Progenitor cell of endocrine pancreas (in vitro differentiated cells): ENCODE data around the gene LRMDA. TPM values are rescaled to one million over a fixed set of nuclear protein-coding genes. Genes with fewer than 3 reads are reported as not detected.

Experiments used
- DNase-seq: peaks from one replicate; pipeline ENCODE4 v3.0.0; 2021; ENCODE audit warnings: low spot score; ENCODE audit not compliant: unreplicated experiment
- H3K27ac Mint-ChIP-seq: 2 replicates; pipeline ENCODE4 v1.8.0; 2021; ENCODE audit warnings: mild to moderate bottlenecking, moderate library complexity, mixed read lengths
- H3K27me3 Mint-ChIP-seq: 2 replicates; pipeline ENCODE4 v1.8.0; 2021; ENCODE audit warnings: mixed read lengths
- H3K36me3 Mint-ChIP-seq: 2 replicates; pipeline ENCODE4 v1.8.0; 2022; ENCODE audit warnings: mixed read lengths; ENCODE audit not compliant: insufficient read depth
- H3K4me1 Mint-ChIP-seq: 2 replicates; pipeline ENCODE4 v1.8.0; 2021; ENCODE audit warnings: low read depth, mixed read lengths
- H3K4me3 Mint-ChIP-seq: 2 replicates; pipeline ENCODE4 v1.8.0; 2021; ENCODE audit warnings: low read depth, mild to moderate bottlenecking, moderate library complexity, mixed read lengths
- H3K9me3 Mint-ChIP-seq: 2 replicates; pipeline ENCODE4 v1.8.0; 2021; ENCODE audit warnings: low read depth, mixed read lengths
- CTCF ChIP-seq: fragments of 200-600 bp; sonication (generic); IDR thresholded peaks from one replicate; pipeline ENCODE4 v1.5.0; 2021; ENCODE audit warnings: antibody characterized with exemption, mild to moderate bottlenecking; ENCODE audit not compliant: unreplicated experiment
- total RNA-seq: library from RNA; stranded (reverse); gene quantifications from 2 replicates; pipeline ENCODE4 v1.2.1, GENCODE V29; 2021

The LRMDA gene
- total RNA-seq, 1 donor from 2014 or later = 6.5 TPM

GRCh38 chr10:75694790-75695189 lies 263.4 kb downstream of the LRMDA start:
- Mint-ChIP-seq H3K36me3 (no peaks in the 10 kb centered on the region), H3K27me3 (peaks cover 2% of the 10 kb centered on the region), H3K4me3 (no peak overlapping the region), H3K9me3 (peaks cover 7% of the 10 kb centered on the region), H3K4me1 (no peaks in the 10 kb centered on the region), H3K27ac (no peak overlapping the region)
- no peak for DNase-seq
- TF ChIP-seq CTCF = no peak

GRCh38 chr10:75695994-75696393 lies 264.6 kb downstream of the LRMDA start:
- no peaks in the 10 kb centered on the region for H3K4me1 Mint-ChIP-seq
- no peak for DNase-seq
- no peak overlapping the region for H3K4me3 Mint-ChIP-seq
- peaks cover 2% of the 10 kb centered on the region for H3K27me3 Mint-ChIP-seq
- no peak for TF ChIP-seq CTCF
- H3K9me3 Mint-ChIP-seq = peaks cover 8% of the 10 kb centered on the region
- H3K36me3 Mint-ChIP-seq = no peaks in the 10 kb centered on the region
- no peak overlapping the region for H3K27ac Mint-ChIP-seq

GRCh38 chr10:75696536-75696935 lies 265.1 kb downstream of the LRMDA start:
- Mint-ChIP-seq H3K9me3 (peaks cover 8% of the 10 kb centered on the region), H3K27me3 (peaks cover 2% of the 10 kb centered on the region), H3K36me3 (no peaks in the 10 kb centered on the region), H3K4me1 (peaks cover 3% of the 10 kb centered on the region), H3K27ac (no peak overlapping the region), H3K4me3 (no peak overlapping the region)
- TF ChIP-seq CTCF = no peak
- DNase-seq = no peak

GRCh38 chr10:75703191-75703854 lies 271.9 kb downstream of the LRMDA start:
- H3K9me3 Mint-ChIP-seq = peaks cover 4% of the 10 kb centered on the region

GRCh38 chr10:75705426-75705825 lies 274.0 kb downstream of the LRMDA start:
- H3K27ac Mint-ChIP-seq = no peak overlapping the region

More at GRCh38 chr10:75703191-75703854, 271.9 kb downstream of the LRMDA start:
- Mint-ChIP-seq H3K4me3 (no peak overlapping the region), H3K27me3 (peaks cover 4% of the 10 kb centered on the region), H3K27ac (no peak overlapping the region), H3K4me1 (peaks cover 24% of the 10 kb centered on the region), H3K36me3 (no peaks in the 10 kb centered on the region)
- TF ChIP-seq CTCF = no peak
- no peak for DNase-seq

More at GRCh38 chr10:75705426-75705825, 274.0 kb downstream of the LRMDA start:
- TF ChIP-seq CTCF = no peak
- DNase-seq = no peak
- H3K36me3 Mint-ChIP-seq = no peaks in the 10 kb centered on the region
- H3K4me3 Mint-ChIP-seq = no peak overlapping the region
- H3K4me1 Mint-ChIP-seq = peaks cover 26% of the 10 kb centered on the region
- H3K9me3 Mint-ChIP-seq = no peaks in the 10 kb centered on the region
- peaks cover 4% of the 10 kb centered on the region for H3K27me3 Mint-ChIP-seq
